HG03196 (cell line): ENCODE measurements around the gene PIM1.
"Not testable (repeated sequence)": the region's sequence is repeated elsewhere in the genome, so short reads cannot be mapped to it uniquely, and the experiment has no call there.

Experiments used
- ATAC-seq: cut with Tn5 transposase; IDR thresholded peaks from one replicate; pipeline ENCODE4 v1.9.1; 2021; ENCODE audit not compliant: unreplicated experiment

PIM1 gene

GRCh38 chr6:37169496-37170272, at the start of gene PIM1:
Gene PIM1 (plus strand): TSS chr6:37170152. CDS start chr6:37170576, 424 bp downstream.
- ATAC-seq = peak; percentile 48

- ATAC-seq = no peak
These were observed 48.4 kb upstream of the PIM1 start for GRCh38 chr6:37121556-37121955.

- ATAC-seq = no peak
These were observed 47.1 kb upstream of the PIM1 start for GRCh38 chr6:37122861-37123260.

GRCh38 chr6:37123957-37124729, 45.8 kb upstream of the PIM1 start:
- ATAC-seq = no peak

GRCh38 chr6:37125774-37126492, 44.0 kb upstream of the PIM1 start:
- no peak for ATAC-seq

- ATAC-seq = no peak
These were observed 43.4 kb upstream of the PIM1 start for GRCh38 chr6:37126493-37126958.

GRCh38 chr6:37126961-37127616, 42.9 kb upstream of the PIM1 start:
- no peak for ATAC-seq

- ATAC-seq = no peak
These were observed 41.7 kb upstream of the PIM1 start for GRCh38 chr6:37127961-37128862.

- ATAC-seq = not testable (repeated sequence)
These were observed 41.0 kb upstream of the PIM1 start for GRCh38 chr6:37128863-37129443.

- no peak for ATAC-seq
These were observed 40.4 kb upstream of the PIM1 start for GRCh38 chr6:37129566-37129965.

- no peak for ATAC-seq
These were observed 39.2 kb upstream of the PIM1 start for GRCh38 chr6:37130704-37131103.

GRCh38 chr6:37131104-37131959, 38.6 kb upstream of the PIM1 start:
- no peak for ATAC-seq

- ATAC-seq = no peak
These were observed 38.0 kb upstream of the PIM1 start for GRCh38 chr6:37131960-37132253.

- ATAC-seq = no peak
These were observed 35.9 kb upstream of the PIM1 start for GRCh38 chr6:37134036-37134395.

- no peak for ATAC-seq
These were observed 35.4 kb upstream of the PIM1 start for GRCh38 chr6:37134396-37135191.

GRCh38 chr6:37135835-37136694, 33.9 kb upstream of the PIM1 start:
- no peak for ATAC-seq

- ATAC-seq = no peak
These were observed 33.1 kb upstream of the PIM1 start for GRCh38 chr6:37136821-37137200.
